LNCAP (cell line): ENCODE results near the gene ARID5B.

Source experiments
- CTCF ChIP-seq: fragments of 450-650 bp; IDR thresholded peaks from 2 replicates; pipeline ENCODE4 v1.5.1; 2017; ENCODE audit warnings: mild to moderate bottlenecking

Gene ARID5B

DNA sequence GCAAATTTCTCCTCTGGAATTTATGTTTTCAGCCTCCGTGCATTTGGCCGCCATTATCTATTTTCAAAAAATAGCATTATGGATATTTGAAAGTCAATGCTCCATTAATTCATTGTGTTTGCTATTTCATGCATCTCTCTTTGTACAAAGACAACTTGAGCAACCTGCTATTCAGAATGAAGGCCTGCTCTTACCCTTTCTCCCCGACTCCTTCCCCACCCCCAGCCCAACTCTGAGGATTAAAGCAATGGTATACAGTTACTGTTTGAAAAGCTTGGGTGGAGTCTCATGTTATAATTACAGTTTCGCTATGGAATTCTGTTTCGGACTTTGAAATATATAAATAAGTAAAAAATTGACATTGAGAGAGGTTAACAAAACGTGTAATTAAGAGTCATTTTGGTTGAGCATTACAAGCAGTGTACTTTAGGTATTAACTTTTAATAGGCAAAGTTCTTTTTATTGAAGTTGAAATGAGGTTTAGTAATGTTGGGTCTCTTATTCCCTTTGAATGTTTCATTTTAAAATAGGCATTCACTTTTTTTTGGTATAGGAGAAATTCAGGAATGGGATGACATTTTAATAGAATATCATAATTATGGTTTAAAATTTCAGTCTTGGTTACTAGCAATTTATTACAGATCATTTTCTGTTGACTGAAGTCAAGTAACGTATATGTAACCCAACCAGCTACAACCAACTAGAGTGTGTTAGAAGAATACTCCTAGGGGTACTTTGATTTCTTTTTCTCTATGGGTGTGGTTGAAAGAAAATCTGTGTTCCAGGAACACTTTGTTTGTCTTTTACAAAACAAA, 93.1 kb downstream of the ARID5B start:
- no peak for TF ChIP-seq CTCF

GRCh38 chr10:61995220-61995503, 93.7 kb downstream of the ARID5B start:
- no peak for TF ChIP-seq CTCF

GRCh38 chr10:61998937-61999336, 97.4 kb downstream of the ARID5B start:
- no peak for TF ChIP-seq CTCF

DNA sequence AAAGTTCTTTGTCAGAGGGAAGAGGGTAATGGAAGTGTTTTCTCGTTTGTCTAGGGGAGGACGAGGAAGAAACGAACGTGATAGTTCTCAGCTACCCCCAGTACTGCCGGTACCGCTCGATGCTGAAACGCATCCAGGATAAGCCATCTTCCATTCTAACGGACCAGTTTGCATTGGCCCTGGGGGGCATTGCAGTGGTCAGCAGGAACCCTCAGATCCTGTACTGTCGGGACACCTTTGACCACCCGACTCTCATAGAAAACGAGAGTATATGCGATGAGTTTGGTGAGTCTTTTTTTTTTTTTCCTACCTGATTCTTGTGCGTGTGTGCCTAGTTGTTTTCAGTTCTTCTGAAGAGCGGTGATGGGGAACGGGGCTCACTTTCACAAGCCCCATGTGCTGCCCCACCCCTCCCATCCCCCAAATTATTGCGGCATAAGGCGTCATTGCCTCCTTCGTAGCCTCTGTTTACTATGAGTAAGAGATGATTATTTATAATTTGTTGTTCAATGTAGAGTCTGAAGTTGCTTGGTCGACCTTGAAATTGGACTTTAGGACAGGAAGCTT, 98.6 kb downstream of the ARID5B start:
- TF ChIP-seq CTCF = no peak

DNA sequence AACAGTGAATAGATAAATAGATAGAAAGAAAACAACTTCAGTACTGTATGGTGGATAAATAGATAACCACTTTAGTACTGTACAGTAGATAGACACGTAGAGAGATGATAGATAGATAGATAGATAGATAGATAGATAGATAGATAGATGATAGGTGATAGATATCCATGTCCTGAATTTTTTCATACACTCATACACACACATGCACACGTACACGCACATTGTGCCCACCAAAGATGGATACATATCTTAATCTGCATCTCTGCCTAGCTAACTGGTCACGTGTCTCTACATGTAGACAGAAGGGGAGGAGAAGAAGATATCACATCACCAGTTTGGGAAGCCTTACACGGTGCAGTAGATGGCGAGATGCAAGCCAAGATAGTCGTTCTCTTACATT, 99.2 kb downstream of the ARID5B start:
- no peak for TF ChIP-seq CTCF

- TF ChIP-seq CTCF = no peak
Observed at GRCh38 chr10:62001898-62002297, 100.4 kb downstream of the ARID5B start.

DNA sequence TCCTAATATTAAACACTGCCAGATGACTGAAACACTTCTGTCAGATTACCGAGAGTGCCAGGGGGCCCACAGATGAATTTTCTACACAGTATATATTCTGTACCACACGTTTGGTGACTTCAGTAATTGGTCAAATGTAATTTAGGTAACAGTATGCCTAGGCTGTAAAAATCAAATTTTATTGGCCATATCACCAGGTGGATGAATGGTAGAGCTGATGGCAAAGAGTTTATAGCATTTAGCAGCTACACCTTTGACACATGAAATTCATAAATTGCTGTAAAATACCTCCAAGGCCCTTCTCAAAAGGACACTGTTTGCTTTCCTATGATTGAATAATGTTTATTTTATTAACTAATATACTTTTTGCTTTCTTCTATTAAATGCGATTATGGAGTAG, 101.3 kb downstream of the ARID5B start:
- TF ChIP-seq CTCF = no peak
